ENCODE measurements around the gene EN1. TPM values are rescaled to one million over a fixed set of nuclear protein-coding genes. Genes with fewer than 3 reads are reported as not detected.

Gene EN1
- total and polyA plus RNA-seq, 2 experiments from 2014 or later = 0.21 to 0.24 TPM

DNA sequence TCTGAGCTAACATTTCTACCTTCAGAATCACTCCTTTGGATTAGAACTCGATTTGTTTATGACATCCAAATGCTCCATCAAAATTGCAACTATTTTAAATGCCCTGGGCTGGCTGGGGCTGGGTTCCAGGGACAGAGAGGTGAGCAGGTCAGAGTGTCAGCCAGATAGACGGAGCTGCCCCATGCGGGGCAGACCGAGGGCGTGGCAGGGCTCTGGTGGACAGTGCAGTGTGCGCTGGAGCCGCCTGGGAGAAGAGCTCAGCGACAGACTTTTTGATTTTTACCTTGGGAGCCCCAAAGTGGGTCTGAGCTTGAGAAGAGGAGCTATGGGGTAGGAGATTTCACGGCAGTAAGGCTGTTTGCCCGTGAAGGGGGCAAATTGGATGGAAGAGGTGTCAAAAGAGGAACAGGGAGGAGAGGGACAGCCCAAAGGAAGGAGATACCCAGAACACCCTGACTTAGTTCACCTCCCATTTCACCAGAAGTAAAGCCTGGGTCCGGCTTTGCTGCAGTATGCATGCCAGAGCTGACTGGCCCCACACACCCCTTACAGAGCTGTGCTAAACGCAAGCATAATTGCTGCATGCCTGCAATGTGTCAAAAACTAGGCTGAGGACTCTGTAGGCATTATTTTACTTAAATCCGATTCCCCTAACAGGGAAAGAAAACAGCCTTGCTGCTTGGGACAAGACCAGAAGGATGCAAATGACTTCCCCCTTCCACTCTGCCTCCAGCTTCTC lies 33.7 kb downstream of the EN1 start:
- H2AFZ ChIP-seq = peak overlapping the region; percentile 85

More for the DNA sequence above, 33.7 kb downstream of the EN1 start:
- H3K4me1 ChIP-seq (ENCODE audit: insufficient read depth) = peaks cover 40% of the 10 kb centered on the region
- ATAC-seq (peak; percentile 20), DNase-seq (ENCODE audit: low spot score) (no peak)
- no peaks in the 10 kb centered on the region for H3K36me3 Mint-ChIP-seq (ENCODE audit: low read depth)
- H3K4me1 Mint-ChIP-seq = peaks cover 34% of the 10 kb centered on the region
- no peak overlapping the region for H3K4me2 ChIP-seq
- H4K20me1 ChIP-seq (replicated peaks; ENCODE audit: insufficient read depth) = no peaks in the 10 kb centered on the region
- H3K4me3 Mint-ChIP-seq = no peak overlapping the region; the same call in 2 of the 3 replicates
- no peaks in the 10 kb centered on the region for H3K36me3 ChIP-seq (ENCODE audit: insufficient read depth)
- H3K79me2 ChIP-seq (replicated peaks; ENCODE audit: insufficient read depth) = no peaks in the 10 kb centered on the region
- no peak overlapping the region for H3K27ac ChIP-seq (ENCODE audit: low read depth)
- no peaks in the 10 kb centered on the region for H3K9me2 ChIP-seq (ENCODE audit: insufficient read depth)
- H3K27ac Mint-ChIP-seq = no peak overlapping the region
- no peaks in the 10 kb centered on the region for H3K9me3 Mint-ChIP-seq
- TF ChIP-seq CREB1 (CRISPR knock-in tag; IDR thresholded peaks at IDR 0.05; ENCODE audit: low read depth) (no peak), NANOG (IDR thresholded peaks at IDR 0.05; ENCODE audit: borderline replicate concordance) (no peak), ZNF114 (CRISPR knock-in tag; IDR thresholded peaks at IDR 0.05) (no peak), POLR2AphosphoS5 (IDR thresholded peaks at IDR 0.05; ENCODE audit: low read depth) (no peak), STAT1 (IDR thresholded peaks at IDR 0.05; ENCODE audit: unreplicated experiment) (no peak), REST (IDR thresholded peaks at IDR 0.05; ENCODE audit: unreplicated experiment) (no peak), ZNF331 (CRISPR knock-in tag; IDR thresholded peaks at IDR 0.05; ENCODE audit: low read depth) (no peak), JUNB (IDR thresholded peaks at IDR 0.05; ENCODE audit: unreplicated experiment) (no peak), EZH2 (IDR thresholded peaks at IDR 0.05; ENCODE audit: low read depth, unreplicated experiment) (no peak), ZNF462 (CRISPR knock-in tag; IDR thresholded peaks at IDR 0.05) (no peak), EZH2phosphoT487 (IDR thresholded peaks at IDR 0.05; ENCODE audit: unreplicated experiment) (no peak)
- TF ChIP-seq, protein P1, sequence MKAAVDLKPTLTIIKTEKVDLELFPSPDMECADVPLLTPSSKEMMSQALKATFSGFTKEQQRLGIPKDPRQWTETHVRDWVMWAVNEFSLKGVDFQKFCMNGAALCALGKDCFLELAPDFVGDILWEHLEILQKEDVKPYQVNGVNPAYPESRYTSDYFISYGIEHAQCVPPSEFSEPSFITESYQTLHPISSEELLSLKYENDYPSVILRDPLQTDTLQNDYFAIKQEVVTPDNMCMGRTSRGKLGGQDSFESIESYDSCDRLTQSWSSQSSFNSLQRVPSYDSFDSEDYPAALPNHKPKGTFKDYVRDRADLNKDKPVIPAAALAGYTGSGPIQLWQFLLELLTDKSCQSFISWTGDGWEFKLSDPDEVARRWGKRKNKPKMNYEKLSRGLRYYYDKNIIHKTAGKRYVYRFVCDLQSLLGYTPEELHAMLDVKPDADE (IDR thresholded peaks at IDR 0.05) = no peak
- TF ChIP-seq, protein P2, sequence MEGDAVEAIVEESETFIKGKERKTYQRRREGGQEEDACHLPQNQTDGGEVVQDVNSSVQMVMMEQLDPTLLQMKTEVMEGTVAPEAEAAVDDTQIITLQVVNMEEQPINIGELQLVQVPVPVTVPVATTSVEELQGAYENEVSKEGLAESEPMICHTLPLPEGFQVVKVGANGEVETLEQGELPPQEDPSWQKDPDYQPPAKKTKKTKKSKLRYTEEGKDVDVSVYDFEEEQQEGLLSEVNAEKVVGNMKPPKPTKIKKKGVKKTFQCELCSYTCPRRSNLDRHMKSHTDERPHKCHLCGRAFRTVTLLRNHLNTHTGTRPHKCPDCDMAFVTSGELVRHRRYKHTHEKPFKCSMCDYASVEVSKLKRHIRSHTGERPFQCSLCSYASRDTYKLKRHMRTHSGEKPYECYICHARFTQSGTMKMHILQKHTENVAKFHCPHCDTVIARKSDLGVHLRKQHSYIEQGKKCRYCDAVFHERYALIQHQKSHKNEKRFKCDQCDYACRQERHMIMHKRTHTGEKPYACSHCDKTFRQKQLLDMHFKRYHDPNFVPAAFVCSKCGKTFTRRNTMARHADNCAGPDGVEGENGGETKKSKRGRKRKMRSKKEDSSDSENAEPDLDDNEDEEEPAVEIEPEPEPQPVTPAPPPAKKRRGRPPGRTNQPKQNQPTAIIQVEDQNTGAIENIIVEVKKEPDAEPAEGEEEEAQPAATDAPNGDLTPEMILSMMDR (conservative IDR thresholded peaks at IDR 0.05; ENCODE audit: low read depth in 2 of 2) = no peak
- H3K27me3 ChIP-seq (ENCODE audit: insufficient read depth) = 0 out of 2 replicates have a peak, but pooled peaks cover 9% of the 10 kb centered on the region
- no peak overlapping the region for H3K4me3 ChIP-seq
- 0 out of 2 replicates have a peak, but pooled peaks cover 5% of the 10 kb centered on the region for H3F3A ChIP-seq (replicated peaks; ENCODE audit: low read depth)
- H3K27me3 Mint-ChIP-seq (ENCODE audit: insufficient read depth, low read depth, poor library complexity) = peaks cover 22% of the 10 kb centered on the region

All from GM23338 (cell line).